Mesothelial cell of epicardium (in vitro differentiated cells): ENCODE measurements around the gene NCKAP1. TPM values are rescaled to one million over a fixed set of nuclear protein-coding genes. Genes with fewer than 3 reads are reported as not detected.
A peak's percentile ranks its signal among the peaks of the same experiment; 100 is the strongest.

ENCODE experiments used
- DNase-seq, 2 experiments: peaks; one replicate each; pipeline ENCODE4 v3.0.0; 2021; ENCODE audit warnings: low spot score in 2 of 2; ENCODE audit not compliant: unreplicated experiment in 2 of 2
- H3K27ac Mint-ChIP-seq: 2 replicates; pipeline ENCODE4 v1.8.0; 2021; ENCODE audit warnings: mixed read lengths
- H3K27me3 Mint-ChIP-seq: 2 replicates; pipeline ENCODE4 v1.8.0; 2021; ENCODE audit warnings: low read depth, mixed read lengths
- H3K36me3 Mint-ChIP-seq: 2 replicates; pipeline ENCODE4 v1.8.0; 2021; ENCODE audit warnings: mixed read lengths
- H3K4me1 Mint-ChIP-seq: 2 replicates; pipeline ENCODE4 v1.8.0; 2021; ENCODE audit warnings: mixed read lengths
- H3K4me3 Mint-ChIP-seq: 2 replicates; pipeline ENCODE4 v1.8.0; 2021; ENCODE audit warnings: mild to moderate bottlenecking, moderate library complexity, mixed read lengths
- H3K9me3 Mint-ChIP-seq: 2 replicates; pipeline ENCODE4 v1.8.0; 2021; ENCODE audit warnings: mixed read lengths
- CTCF ChIP-seq: fragments of 200-600 bp; sonication (generic); IDR thresholded peaks from one replicate; pipeline ENCODE4 v1.5.0; 2021; ENCODE audit warnings: antibody characterized with exemption; ENCODE audit not compliant: unreplicated experiment
- total RNA-seq: library from RNA; stranded (reverse); gene quantifications from 3 replicates; pipeline ENCODE4 v1.2.1, GENCODE V29; 2021

The NCKAP1 gene
- total RNA-seq, 1 donor from 2014 or later: 104 TPM

- H3K27ac Mint-ChIP-seq: peak overlapping the region; percentile 62
- H3K36me3 Mint-ChIP-seq: peaks cover 39% of the 10 kb centered on the region
- TF ChIP-seq CTCF: no peak
- no peaks in the 10 kb centered on the region for H3K9me3 Mint-ChIP-seq
- DNase-seq: peak; percentile 26 to 46
- peaks cover 29% of the 10 kb centered on the region for H3K4me1 Mint-ChIP-seq
- peaks cover 5% of the 10 kb centered on the region for H3K27me3 Mint-ChIP-seq
- H3K4me3 Mint-ChIP-seq: no peak overlapping the region
Observed at GRCh38 chr2:182941121-182941722, 97.0 kb downstream of the NCKAP1 start.

GRCh38 chr2:182937870-182938269 lies 100.4 kb downstream of the NCKAP1 start:
- Mint-ChIP-seq H3K4me3 (no peak overlapping the region), H3K27ac (no peak overlapping the region), H3K9me3 (no peaks in the 10 kb centered on the region), H3K27me3 (peaks cover 5% of the 10 kb centered on the region), H3K4me1 (peaks cover 22% of the 10 kb centered on the region), H3K36me3 (peaks cover 38% of the 10 kb centered on the region)
- no peak for DNase-seq
- no peak for TF ChIP-seq CTCF

GRCh38 chr2:182933629-182934028 lies 104.6 kb downstream of the NCKAP1 start:
- Mint-ChIP-seq H3K4me1 (peaks cover 14% of the 10 kb centered on the region), H3K9me3 (no peaks in the 10 kb centered on the region), H3K27ac (no peak overlapping the region), H3K27me3 (peaks cover 1% of the 10 kb centered on the region), H3K36me3 (peaks cover 47% of the 10 kb centered on the region), H3K4me3 (no peak overlapping the region)
- DNase-seq: no peak
- no peak for TF ChIP-seq CTCF

- H3K36me3 Mint-ChIP-seq: peaks cover 46% of the 10 kb centered on the region
- no peaks in the 10 kb centered on the region for H3K27me3 Mint-ChIP-seq
- H3K4me1 Mint-ChIP-seq: peaks cover 14% of the 10 kb centered on the region
- H3K4me3 Mint-ChIP-seq: no peak overlapping the region
- H3K9me3 Mint-ChIP-seq: no peaks in the 10 kb centered on the region
- TF ChIP-seq CTCF: no peak
- no peak overlapping the region for H3K27ac Mint-ChIP-seq
- DNase-seq: no peak
Observed at GRCh38 chr2:182929972-182930371, 108.3 kb downstream of the NCKAP1 start.

- Mint-ChIP-seq H3K27me3 (no peaks in the 10 kb centered on the region), H3K27ac (no peak overlapping the region), H3K4me3 (no peak overlapping the region), H3K4me1 (peaks cover 2% of the 10 kb centered on the region), H3K9me3 (no peaks in the 10 kb centered on the region), H3K36me3 (peaks cover 50% of the 10 kb centered on the region)
- TF ChIP-seq CTCF: no peak
- no peak for DNase-seq
Observed at GRCh38 chr2:182924306-182924705, 114.0 kb downstream of the NCKAP1 start.

- H3K4me3 Mint-ChIP-seq: no peak overlapping the region
- H3K9me3 Mint-ChIP-seq: peaks cover 17% of the 10 kb centered on the region
- no peak for DNase-seq
- peaks cover 2% of the 10 kb centered on the region for H3K4me1 Mint-ChIP-seq
- H3K36me3 Mint-ChIP-seq: peaks cover 63% of the 10 kb centered on the region
- H3K27ac Mint-ChIP-seq: no peak overlapping the region
- no peaks in the 10 kb centered on the region for H3K27me3 Mint-ChIP-seq
- TF ChIP-seq CTCF: no peak
Observed at GRCh38 chr2:182921234-182921633, 117.0 kb downstream of the NCKAP1 start.
